ENCODE results near the gene TMEM202. TPM values are rescaled to one million over a fixed set of nuclear protein-coding genes. Genes with fewer than 3 reads are reported as not detected.
A peak's percentile ranks its signal among the peaks of the same experiment; 100 is the strongest.

TMEM202 gene
- not detected for total RNA-seq

- 69 to 73% methylated on average over 4 of the region's 4 CpGs for WGBS, 2 donors
- intact Hi-C loops (cut with DNase I; ENCODE audit: low total_unique reads) = loop anchor here (5.0 kb wide), 1 partner anchor 1271 kb away; no protein-coding TSS in a partner anchor
- no peak within 1 kb of the TSS for H3K4me3 ChIP-seq (ENCODE audit: low read depth, poor library complexity, severe bottlenecking)
- TF ChIP-seq POLR2A (IDR thresholded peaks at IDR 0.05) (no peak), CTCF (IDR thresholded peaks at IDR 0.05) (no peak)
- DNase-seq (ENCODE audit: low spot score in 2 of 2) = no peak
Measured at GRCh38 chr15:72397796-72398588, at the start of gene TMEM202. TSS of gene TMEM202 (plus strand) at chr15:72398305. CDS start at chr15:72398327, 22 bp downstream.

GRCh38 chr15:72353266-72353665 is 44.8 kb upstream of the TMEM202 start:
- no peak for DNase-seq (ENCODE audit: low spot score in 2 of 2)
- H3K4me3 ChIP-seq (ENCODE audit: low read depth, poor library complexity, severe bottlenecking) = no peak overlapping the region
- WGBS, 2 donors = 90 to 94% methylated on average over 2 of the region's 2 CpGs
- TF ChIP-seq POLR2A (IDR thresholded peaks at IDR 0.05) (no peak), CTCF (IDR thresholded peaks at IDR 0.05) (no peak)
- intact Hi-C loops (cut with DNase I; ENCODE audit: low total_unique reads) = no loop called here

- TF ChIP-seq POLR2A (IDR thresholded peaks at IDR 0.05) (no peak), CTCF (IDR thresholded peaks at IDR 0.05) (no peak)
- WGBS, 2 donors = 100% methylated on average over 1 of the region's 1 CpG
- no peak overlapping the region for H3K4me3 ChIP-seq (ENCODE audit: low read depth, poor library complexity, severe bottlenecking)
- intact Hi-C loops (cut with DNase I; ENCODE audit: low total_unique reads) = no loop called here
- no peak for DNase-seq (ENCODE audit: low spot score in 2 of 2)
Measured at GRCh38 chr15:72354496-72354895, 43.6 kb upstream of the TMEM202 start.

- DNase-seq (ENCODE audit: low spot score in 2 of 2) = no peak
- 81 to 86% methylated on average over 3 of the region's 3 CpGs for WGBS, 2 donors
- no peak overlapping the region for H3K4me3 ChIP-seq (ENCODE audit: low read depth, poor library complexity, severe bottlenecking)
- TF ChIP-seq POLR2A (IDR thresholded peaks at IDR 0.05) = no peak
- no peak for TF ChIP-seq CTCF (IDR thresholded peaks at IDR 0.05)
- intact Hi-C loops (cut with DNase I; ENCODE audit: low total_unique reads) = no loop called here
Measured at GRCh38 chr15:72358121-72358520, 40.0 kb upstream of the TMEM202 start.

- peak; percentile 86 to 93 for DNase-seq (ENCODE audit: low spot score in 2 of 2)
- TF ChIP-seq POLR2A (IDR thresholded peaks at IDR 0.05) = no peak
- TF ChIP-seq CTCF (IDR thresholded peaks at IDR 0.05) = no peak
- no peak overlapping the region for H3K4me3 ChIP-seq (ENCODE audit: low read depth, poor library complexity, severe bottlenecking)
- WGBS, 2 donors = 16 to 22% methylated on average over 7 of the region's 7 CpGs
- intact Hi-C loops (cut with DNase I; ENCODE audit: low total_unique reads) = no loop called here
Measured at GRCh38 chr15:72358650-72359171, 39.4 kb upstream of the TMEM202 start.
